Stimulated activated CD8-positive, alpha-beta memory T cell treated with anti-CD3 and anti-CD28 coated beads, Interleukin-4, amount 100 ng/mL, for 24 hours (primary cell): ENCODE data around the gene POLK.
A peak's percentile ranks its signal among the peaks of the same experiment; 100 is the strongest.
"Not testable (repeated sequence)": the region's sequence is repeated elsewhere in the genome, so short reads cannot be mapped to it uniquely, and the experiment has no call there.

ENCODE experiments used
- DNase-seq: peaks from one replicate; pipeline ENCODE4 v3.0.0-alpha.2; 2020; ENCODE audit warnings: low read depth

Gene POLK

DNA sequence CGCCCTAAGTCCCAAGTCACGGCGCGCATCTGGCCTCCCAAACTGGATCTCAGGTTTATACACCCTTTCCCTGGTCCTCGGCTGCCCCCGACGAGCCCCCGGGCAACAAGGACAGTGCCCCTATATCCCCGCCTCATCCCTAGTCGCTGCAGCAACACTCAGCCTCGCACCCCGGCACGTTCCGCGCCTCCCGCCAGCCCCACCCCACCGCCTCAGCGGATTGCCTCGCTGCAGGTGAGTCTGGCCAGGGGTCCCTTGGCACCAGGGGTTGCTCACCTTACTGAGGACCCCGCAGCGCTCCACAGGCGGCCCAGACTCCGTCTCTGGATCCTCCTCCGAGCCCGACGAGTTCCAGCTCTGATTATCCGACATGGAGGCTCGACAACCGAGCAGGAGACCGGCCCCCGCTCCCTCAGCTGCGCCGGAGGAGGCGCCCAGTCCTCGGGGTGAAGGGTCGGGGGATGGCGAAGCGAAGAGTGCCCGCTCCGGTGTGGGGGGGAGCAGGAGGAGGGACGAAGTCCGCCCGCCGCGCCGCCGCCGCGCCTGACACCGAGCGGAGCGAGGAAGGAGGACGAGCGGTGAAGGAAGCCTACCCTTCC lies 756 bp upstream of the POLK start:
- DNase-seq = peak; percentile 33

DNA sequence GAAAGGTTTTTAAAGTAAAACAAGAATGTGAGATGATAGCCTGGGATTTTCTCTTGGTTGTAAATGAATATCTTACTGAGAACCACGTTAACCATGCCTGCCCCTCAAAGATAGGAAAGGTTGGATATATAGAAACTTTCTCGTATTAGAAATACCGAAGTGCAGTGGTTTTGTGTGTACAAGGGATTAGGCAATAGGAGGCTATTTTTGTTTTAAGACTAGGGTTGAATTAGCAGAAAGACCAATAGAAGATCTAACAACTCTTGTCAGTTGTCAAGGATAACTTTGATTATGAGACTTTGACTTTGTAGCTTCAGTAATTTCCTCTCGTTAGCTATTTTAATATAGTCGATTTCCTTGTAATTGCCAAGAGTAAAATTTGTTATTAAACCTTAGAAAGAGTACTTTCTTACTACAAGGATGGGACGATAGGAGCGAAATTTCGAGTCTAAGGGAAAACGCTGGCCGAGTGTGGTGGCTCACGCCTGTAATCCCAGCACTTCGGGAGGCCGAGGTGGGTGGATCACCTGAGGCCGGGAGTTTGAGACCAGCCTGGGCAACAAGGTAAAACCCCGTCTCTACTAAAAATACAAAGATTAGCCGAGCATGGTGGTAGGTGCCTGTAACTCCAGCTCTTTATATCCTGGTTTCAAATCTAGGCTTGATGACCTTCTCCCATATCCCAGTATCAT lies 838 bp downstream of the POLK start:
- no peak for DNase-seq

DNA sequence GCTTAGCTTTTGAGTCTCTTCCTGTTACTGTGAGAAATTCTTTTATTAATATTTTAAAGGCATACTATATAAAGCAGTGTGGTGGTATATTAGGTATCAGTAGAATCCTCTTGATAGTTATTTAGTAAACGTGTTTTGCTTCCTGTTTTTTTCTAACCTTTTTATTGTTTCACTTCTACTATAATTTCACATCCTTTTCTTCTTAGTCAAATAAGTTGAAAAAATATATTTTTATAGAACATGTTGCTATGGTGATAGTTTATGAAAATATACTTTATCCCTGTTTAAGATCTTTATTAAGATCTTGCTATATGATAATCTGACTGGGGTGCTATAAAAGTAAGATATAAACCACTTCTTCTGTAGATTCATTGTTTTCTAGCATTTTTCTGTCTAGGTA lies 2.1 kb downstream of the POLK start:
- DNase-seq = no peak

DNA sequence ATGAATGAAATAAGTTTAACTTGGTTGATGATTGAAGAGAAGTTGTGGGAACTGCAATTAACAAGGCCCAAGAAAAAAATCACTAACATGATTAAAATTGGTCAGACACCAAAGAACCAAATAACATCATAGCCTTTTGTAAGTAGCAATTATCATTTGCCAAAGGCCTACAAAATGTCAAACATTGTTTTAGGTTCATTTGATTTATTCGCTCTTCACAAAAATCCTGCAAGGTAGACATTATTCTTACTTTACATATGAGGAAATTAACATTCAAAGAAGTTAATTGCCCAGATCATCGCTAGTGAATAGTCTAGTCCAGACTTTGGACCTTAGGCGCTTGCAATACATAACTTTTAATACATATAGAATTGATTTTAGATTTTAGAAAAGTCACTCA lies 2.6 kb downstream of the POLK start:
- no peak for DNase-seq

DNA sequence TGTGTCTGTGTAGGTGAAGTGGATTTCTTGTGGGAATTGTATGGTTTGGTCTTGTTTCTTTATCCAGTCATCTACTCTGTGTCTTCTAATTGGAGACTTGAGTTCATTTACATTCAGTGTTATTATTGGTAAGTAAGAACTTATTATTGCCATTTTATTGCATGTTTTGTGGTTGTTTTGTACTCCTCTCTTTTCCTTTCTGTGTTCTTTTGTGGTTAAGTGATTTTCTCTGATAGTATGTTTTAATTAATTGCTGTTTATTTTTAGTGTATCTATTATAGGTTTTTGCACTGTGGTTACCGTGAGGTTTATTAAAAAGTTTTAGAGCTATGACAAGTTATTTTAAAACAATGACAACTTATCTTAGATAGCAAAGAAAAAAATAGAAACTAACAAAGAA lies 8.1 kb downstream of the POLK start:
- no peak for DNase-seq

DNA sequence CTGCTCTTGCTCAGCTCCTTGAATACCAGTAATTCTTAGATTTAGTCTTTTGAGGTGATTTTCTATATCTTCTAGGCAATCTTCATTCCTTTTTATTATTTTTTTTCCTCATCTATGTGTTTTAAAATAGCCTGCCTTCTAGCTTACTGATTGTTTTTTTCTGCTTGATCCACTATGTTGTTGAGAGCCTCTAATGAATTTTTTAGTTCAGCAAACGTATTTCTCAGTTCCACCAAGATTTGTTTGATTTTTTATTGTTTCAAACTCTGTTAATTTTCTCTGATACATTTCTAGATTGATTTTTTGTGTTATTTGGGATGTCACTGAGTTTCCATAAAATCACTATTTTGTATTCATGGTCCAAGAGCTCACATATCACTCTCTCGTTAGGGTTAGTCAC lies 9.5 kb downstream of the POLK start:
- no peak for DNase-seq

DNA sequence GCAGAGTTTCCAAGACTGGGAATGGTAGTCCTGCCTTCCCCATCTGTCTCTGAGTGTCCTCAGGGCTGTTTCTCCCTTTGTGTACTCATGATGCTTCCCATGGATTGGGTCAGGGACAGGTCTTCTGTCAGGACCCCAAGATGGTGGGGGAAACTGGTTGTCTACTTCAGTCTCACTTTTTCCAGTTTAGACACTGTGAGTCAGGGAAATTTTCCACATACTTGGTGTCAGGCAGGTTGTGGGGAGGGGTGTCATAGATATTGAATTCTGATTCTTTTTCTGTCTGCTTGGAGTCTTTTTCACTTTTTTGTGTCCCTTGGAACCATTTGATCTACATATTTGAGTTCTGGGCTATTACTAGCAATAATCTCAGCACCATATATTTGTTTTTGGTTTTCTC lies 10.3 kb downstream of the POLK start:
- no peak for DNase-seq

DNA sequence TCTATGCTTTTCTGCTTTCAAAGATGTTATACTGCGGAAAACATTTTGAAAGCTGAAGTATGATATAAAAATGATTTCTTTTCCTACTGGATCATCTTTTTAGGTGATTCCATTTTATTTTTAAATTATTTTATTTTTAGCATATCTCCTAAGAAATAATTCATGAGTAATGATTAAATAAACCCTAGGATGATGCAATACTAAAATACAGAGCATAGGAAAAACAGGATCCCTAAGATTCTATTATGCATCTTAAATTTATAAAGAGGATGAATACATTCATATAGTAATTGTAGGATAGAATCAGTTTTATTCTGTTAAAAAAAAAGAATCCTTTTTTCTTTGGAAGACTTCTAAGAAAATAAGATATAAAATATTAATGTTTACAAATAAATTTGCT lies 10.9 kb downstream of the POLK start:
- DNase-seq = no peak

DNA sequence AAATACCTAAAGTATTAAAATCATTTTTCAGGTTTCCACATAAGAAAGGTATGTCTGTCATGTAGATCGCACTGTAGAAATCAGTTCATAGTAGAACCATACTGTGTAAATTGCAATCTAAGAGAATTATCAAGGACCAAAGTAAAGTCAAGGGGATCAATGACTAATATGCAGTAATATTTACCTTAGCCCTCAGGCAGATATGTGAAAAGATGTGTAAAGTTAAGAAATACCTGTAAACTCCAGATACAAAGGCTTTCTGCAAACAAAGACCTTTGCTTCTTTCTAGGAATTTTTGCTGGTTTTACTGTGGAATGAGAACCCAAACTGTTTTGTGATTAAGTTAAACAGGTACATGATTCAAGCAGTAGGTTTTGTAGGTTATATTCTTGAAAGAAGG lies 11.6 kb downstream of the POLK start:
- no peak for DNase-seq

DNA sequence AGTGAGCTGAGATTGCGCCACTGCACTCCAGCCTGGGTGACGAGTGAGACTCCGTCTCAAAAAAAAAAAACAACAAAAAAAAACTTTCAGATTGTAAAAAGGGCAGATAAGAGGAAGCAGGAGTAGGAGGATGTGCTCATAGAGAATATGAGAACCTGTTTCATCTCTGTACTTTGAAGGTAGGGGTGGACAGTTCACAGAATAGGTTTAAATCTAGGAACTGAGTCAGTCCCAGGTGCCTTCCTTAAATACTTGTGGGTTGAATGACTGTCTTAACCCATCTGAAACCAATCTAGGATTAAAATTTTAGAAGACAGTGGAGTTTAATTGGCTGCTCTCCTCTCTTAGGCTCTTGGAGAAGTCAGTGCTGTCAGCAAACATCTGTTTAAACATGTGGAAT lies 12.4 kb downstream of the POLK start:
- DNase-seq = no peak

DNA sequence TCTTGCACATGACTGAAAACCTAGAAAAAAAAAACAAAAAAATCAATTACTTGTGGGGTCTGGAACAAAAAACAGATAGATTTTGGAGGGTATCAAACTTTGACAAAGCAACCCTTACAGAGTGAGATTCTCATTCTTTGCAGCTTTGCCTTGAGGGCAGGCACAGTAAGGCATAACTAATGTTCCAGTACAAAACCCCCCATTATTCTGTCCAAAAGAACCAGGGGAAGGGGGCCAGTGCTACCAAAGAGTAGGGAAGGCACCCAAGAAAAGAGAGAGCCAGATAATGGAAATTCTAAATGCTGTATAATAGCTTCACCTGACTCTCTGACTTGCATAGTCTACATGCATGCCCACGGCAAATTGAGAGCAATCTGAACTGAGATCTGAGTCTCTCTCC lies 12.9 kb downstream of the POLK start:
- DNase-seq = no peak

DNA sequence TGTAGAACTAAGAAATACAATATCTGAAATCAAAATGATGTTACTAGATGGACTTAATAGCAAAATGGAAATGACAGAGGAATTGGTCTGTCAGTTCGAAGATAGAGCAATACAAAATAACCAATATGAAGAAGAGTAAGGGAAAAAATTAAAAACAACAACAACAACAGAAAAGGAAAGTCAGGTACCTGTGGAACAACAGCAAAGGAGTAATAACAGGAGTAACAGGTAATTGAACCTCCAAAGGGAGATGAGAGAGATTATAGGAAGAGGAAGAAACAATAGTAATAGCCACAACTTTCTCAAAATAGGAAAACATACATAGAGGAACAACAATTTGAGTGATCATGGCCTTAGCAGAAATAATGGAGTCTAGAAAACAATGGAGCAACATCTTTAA lies 13.7 kb downstream of the POLK start:
- no peak for DNase-seq

DNA sequence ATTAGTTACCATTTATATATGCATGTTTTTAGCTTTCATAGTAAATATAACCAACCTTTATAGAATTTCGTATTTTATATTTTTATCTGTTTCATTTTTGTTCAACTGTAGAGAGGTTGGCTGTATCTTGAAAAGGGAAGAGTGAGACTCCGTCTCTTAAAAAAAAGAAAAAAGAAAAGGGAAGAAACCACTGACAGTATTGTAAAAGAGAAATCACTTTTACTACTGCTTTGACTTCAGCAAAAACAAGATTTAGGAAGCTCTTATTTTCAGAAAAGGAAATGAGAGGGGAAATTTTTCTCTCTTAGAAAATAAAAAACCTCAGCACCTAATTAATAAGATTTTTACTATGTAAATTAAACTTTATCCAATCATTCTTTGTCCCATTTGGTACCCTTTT lies 14.4 kb downstream of the POLK start:
- DNase-seq = no peak

DNA sequence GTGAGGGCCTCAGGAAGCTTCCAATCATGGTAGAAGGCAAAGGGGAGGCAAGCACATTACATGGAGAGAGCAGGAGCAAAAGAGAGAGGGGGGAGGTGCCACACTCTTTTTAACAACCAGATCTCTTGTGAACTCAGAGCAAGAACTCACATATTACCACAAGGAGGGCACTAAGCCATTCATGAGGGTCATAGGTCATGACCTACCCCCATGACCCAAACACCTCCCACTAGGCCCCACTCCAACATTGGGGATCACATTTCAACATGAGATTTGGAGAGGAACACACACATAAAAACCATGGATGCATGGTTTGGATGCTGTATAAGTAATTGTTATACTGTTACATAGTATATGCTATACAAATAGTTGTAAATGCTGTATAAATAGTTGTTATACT lies 17.5 kb downstream of the POLK start:
- no peak for DNase-seq

DNA sequence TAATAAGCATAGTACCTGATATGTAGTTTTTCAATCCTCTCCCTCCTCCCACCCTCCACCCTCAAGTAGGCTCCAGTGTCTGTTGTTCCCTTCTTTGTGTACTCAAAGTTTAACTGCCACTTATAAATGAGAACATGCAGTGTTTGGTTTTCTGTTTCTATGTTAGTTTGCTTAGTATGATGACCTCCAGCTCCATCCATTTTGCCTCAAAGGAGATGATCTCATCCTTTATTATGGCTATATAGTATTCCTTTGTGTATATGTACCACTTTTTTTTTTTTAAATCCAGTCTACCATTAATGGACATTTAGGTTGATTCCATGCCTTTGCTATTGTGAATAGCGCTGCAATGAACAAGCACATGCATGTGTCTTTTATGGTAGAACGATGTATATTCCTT lies 20.5 kb downstream of the POLK start:
- no peak for DNase-seq

DNA sequence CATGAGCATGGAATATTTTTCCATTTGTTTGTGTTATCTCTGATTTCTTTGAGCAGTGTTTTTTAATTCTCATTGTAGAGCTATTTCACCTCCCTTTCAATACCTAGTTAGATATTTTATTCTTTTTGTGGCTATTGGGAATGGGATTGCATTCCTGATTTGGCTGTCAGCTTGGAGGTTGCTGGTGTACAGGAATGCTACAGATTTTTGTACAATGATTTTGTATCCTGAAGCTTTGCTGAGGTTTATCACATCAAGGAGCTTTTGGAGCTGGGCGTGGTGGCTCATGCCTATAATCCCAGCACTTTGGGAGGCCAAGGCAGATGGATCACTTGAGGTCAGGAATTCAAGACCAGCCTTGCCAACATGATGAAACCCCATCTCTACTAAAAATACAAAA lies 22.0 kb downstream of the POLK start:
- DNase-seq = not testable (repeated sequence)

DNA sequence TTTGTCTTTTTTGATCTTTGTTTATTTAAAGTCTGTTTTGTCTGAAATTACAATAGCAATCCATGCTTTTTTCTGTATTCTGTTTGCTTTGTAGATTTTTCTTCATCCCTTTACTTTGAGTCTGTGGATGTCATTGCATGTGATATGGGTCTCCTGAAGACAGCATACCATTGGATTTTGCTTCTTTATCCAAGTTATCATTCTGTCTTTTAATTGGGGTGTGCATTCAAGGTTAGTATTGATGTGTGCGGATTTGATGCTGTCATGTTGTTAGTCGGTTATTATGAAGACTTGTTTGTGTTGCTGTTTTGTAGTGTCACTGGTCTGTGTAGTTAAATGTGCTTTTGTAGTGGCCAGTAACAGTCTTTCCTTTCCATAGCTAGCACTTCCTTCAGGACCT lies 23.0 kb downstream of the POLK start:
- DNase-seq = no peak

DNA sequence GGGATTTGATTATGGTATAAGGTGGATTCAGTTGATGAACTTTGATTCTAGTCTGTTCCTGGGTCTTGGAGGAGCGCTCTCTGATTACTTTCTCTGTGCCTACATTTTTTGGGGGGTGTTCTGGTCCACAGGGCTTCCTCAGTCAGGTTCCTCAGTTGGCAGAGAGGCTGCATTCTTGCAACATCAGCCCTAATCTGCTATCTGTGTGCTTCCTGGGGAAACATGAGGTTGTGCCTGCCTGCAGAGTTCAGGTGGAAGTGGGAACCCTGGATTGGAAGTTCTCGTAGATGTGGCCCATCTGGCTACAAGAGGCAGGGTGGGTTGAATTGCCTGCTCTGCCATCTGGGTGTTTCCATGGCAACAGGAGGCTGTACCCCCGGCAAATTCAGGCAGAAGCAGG lies 24.5 kb downstream of the POLK start:
- no peak for DNase-seq

DNA sequence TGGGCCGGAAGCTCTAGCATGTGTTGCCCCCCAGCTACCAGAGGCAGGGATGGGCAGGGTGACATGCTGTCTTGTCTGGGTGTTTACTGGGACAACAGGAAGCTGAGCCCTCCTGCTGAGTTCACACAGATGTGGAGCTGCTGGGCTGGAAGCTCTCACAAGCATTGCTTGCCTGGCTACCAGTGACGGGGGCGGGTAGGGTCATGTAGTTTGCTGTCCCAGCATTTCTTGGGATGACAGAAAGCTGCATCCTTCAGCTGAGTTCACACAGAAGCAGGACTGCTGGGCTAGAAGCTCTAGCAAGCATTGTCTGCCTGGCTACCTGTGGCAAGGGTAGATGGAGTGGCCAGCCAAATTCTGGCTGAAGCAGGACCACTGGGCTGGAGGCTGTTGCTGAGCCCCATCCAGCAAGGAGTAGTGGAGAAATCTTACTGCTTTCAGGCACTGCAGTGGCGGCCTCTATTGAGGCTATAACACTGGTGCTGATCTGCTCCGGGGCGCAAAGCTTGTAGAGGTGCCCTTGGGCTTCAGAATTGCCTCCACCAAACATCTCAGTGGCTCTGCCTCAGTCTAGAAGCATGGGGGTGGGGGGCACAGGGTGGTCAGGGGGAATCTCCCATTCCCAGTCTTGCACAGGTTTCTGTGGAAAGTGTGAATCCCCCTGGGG lies 25.1 kb downstream of the POLK start:
- no peak for DNase-seq

DNA sequence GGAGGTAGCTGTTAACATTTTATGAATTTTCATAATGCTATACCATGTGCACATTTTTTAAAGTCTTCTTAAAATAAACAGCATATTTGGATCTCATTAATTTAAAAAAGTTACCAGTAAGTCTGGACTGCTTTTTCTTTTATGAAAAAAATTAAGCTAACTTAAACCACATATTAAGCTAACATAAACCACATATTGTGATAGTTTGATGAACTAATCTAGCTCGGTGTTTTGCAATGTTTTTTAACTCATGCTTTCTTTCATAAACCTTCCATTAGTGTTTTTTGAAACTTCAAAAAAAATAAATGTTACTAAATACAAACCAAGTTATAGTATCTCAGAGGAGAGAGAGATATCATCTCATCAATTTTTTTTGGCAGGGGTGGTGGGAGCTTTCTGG lies 26.5 kb downstream of the POLK start:
- DNase-seq = no peak

DNA sequence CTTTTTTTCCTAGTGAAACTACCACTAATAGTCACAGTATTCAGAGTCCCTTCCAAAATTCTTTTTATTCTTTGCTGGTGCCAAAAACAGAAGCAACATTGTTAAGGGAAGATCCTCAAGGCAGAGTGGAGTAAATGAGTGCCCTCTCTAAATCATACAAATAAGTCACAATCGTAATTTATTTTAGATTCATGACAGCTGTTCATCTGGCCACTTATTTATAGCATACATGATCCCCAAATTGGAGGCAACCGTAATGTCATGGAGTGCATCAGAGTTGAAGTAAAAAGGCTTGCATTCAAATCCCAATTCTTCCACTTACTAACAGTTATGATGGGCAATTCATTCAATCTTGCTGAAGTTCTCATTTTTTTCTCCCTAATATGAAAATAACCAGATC lies 33.4 kb downstream of the POLK start:
- no peak for DNase-seq

DNA sequence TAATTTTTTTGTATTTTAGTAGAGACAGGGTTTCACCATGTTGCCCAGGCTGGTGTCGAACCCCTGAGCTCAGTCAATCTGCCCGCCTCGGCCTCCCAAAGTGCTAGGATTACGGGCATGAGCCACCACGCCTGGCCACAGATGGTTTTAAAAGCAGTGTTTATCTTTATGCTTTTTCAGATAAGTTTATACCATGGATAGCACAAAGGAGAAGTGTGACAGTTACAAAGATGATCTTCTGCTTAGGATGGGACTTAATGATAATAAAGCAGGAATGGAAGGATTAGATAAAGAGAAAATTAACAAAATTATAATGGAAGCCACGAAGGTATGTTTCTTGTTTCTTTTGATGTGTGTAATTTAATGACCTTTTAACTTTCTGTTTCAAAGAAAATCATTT lies 35.1 kb downstream of the POLK start:
- no peak for DNase-seq

DNA sequence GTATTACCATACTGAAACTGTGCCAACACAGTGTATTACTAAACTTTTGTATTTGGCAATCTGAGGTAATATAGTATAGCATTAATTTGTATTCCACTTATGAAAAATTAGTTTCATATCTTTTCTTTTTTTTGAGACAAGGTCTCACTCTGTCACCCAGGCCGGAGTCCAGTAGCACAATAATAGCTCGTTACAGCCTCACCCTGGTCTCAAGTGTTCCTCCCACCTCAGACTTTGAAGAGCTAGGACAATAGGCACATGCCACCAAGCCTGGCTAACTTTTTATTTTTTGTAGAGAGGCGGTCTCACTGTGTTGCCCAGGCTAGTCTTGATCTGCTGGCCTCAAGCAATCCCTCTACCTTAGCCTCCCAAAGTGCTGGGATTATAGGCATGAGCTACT lies 36.1 kb downstream of the POLK start:
- DNase-seq = no peak

DNA sequence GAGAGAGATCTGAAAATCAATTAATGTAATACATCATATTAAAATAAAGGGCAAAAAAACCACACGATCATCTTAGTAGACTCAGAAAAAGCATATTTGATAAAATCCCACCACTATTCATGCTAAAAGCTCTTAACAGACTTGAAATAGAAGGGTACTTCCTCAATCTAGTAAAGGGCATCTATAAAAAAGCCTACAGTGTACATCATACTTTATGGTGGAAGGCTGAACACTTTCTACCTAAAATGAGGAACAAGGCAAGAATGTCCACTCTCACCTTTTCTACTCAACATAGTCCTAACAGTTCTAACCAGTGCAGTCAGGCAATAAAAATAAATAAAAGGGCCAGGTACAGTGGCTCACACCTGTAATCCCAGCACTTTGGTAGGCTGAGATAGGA lies 38.9 kb downstream of the POLK start:
- no peak for DNase-seq
